Measurements from ENCODE around the gene PBX1.

The PBX1 gene

DNA sequence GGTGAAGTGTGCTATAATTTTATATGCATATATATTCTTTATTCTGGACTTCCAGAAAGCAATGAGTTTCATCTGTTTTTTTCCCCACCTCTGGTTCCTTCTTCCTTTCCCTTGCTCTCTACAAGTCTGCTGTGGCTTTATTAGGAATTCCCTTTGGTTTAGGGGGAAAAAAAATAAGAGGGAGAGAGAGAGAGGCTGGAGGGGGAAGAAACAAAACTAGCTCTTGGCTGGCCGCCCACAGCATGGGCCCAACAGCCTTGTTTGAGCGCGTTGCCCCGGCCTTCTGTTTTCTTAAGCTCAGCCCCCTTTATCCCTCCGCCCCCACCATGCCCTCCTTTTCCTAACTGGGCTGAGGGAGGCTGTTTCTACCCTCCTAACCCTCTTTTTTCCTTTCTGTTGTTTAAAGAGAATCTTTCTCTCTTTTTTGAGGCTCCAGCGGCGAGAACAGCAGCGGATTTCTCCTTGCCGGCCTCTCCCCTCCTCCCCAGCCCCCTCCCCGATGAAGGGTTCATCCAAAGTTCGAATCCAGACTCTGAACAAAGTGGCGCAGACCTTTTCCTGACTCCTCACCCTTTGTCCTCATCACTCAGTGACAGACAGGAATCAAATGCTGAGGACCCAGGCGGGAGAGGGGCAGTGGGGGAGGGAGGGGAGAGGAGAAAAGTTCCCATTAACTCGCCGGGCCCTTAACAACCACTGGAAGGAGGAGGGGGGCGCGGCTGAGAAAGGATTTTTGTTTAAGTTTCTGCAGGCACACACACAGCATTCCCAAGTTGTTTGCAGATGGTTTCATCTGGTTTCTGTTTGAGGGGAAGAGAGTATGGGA, 29.7 kb downstream of the PBX1 start (continued):
- TF ChIP-seq, protein P1, sequence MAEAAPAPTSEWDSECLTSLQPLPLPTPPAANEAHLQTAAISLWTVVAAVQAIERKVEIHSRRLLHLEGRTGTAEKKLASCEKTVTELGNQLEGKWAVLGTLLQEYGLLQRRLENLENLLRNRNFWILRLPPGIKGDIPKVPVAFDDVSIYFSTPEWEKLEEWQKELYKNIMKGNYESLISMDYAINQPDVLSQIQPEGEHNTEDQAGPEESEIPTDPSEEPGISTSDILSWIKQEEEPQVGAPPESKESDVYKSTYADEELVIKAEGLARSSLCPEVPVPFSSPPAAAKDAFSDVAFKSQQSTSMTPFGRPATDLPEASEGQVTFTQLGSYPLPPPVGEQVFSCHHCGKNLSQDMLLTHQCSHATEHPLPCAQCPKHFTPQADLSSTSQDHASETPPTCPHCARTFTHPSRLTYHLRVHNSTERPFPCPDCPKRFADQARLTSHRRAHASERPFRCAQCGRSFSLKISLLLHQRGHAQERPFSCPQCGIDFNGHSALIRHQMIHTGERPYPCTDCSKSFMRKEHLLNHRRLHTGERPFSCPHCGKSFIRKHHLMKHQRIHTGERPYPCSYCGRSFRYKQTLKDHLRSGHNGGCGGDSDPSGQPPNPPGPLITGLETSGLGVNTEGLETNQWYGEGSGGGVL (tag by site-specific recombination; IDR thresholded peaks at IDR 0.05), result peak; percentile 96
- TF ChIP-seq ZNF792 (tag by site-specific recombination; IDR thresholded peaks at IDR 0.05), result no peak
- no peak for TF ChIP-seq ZNF658 (tag by site-specific recombination; IDR thresholded peaks at IDR 0.05)
- TF ChIP-seq RBAK (tag by site-specific recombination; IDR thresholded peaks at IDR 0.05), result no peak
- TF ChIP-seq ZNF223 (tag by site-specific recombination; IDR thresholded peaks at IDR 0.05), result no peak
- no peak for TF ChIP-seq ZNF548 (tag by site-specific recombination; IDR thresholded peaks at IDR 0.05)
- TF ChIP-seq ZNF202 (tag by site-specific recombination; IDR thresholded peaks at IDR 0.05; ENCODE audit: borderline replicate concordance), result no peak
- no peak for TF ChIP-seq ZNF157 (tag by site-specific recombination; IDR thresholded peaks at IDR 0.05)
- no peak for TF ChIP-seq ZNF292 (tag by site-specific recombination; IDR thresholded peaks at IDR 0.05; ENCODE audit: borderline replicate concordance, low read depth)
- no peak for TF ChIP-seq ZNF19 (tag by site-specific recombination; IDR thresholded peaks at IDR 0.05; ENCODE audit: low read depth)
- TF ChIP-seq IKZF3 (tag by site-specific recombination; IDR thresholded peaks at IDR 0.05), result no peak
- peak; percentile 79 for TF ChIP-seq ZNF596 (tag by site-specific recombination; IDR thresholded peaks at IDR 0.05)
- no peak for TF ChIP-seq ZNF324 (tag by site-specific recombination; IDR thresholded peaks at IDR 0.05)
- TF ChIP-seq, protein P2, sequence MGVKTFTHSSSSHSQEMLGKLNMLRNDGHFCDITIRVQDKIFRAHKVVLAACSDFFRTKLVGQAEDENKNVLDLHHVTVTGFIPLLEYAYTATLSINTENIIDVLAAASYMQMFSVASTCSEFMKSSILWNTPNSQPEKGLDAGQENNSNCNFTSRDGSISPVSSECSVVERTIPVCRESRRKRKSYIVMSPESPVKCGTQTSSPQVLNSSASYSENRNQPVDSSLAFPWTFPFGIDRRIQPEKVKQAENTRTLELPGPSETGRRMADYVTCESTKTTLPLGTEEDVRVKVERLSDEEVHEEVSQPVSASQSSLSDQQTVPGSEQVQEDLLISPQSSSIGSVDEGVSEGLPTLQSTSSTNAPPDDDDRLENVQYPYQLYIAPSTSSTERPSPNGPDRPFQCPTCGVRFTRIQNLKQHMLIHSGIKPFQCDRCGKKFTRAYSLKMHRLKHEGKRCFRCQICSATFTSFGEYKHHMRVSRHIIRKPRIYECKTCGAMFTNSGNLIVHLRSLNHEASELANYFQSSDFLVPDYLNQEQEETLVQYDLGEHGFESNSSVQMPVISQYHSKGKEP (tag by site-specific recombination; IDR thresholded peaks at IDR 0.05), result no peak
- TF ChIP-seq ZNF558 (tag by site-specific recombination; IDR thresholded peaks at IDR 0.05), result no peak
- no peak for TF ChIP-seq ZNF248 (tag by site-specific recombination; IDR thresholded peaks at IDR 0.05)
- no peak for TF ChIP-seq ZNF785 (tag by site-specific recombination; IDR thresholded peaks at IDR 0.05)
- TF ChIP-seq GLI4 (tag by site-specific recombination; IDR thresholded peaks at IDR 0.05), result no peak
- TF ChIP-seq, protein P3, sequence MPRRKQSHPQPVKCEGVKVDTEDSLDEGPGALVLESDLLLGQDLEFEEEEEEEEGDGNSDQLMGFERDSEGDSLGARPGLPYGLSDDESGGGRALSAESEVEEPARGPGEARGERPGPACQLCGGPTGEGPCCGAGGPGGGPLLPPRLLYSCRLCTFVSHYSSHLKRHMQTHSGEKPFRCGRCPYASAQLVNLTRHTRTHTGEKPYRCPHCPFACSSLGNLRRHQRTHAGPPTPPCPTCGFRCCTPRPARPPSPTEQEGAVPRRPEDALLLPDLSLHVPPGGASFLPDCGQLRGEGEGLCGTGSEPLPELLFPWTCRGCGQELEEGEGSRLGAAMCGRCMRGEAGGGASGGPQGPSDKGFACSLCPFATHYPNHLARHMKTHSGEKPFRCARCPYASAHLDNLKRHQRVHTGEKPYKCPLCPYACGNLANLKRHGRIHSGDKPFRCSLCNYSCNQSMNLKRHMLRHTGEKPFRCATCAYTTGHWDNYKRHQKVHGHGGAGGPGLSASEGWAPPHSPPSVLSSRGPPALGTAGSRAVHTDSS (tag by site-specific recombination; IDR thresholded peaks at IDR 0.05), result no peak
- TF ChIP-seq ZNF274 (IDR thresholded peaks at IDR 0.05; ENCODE audit: low read length), result no peak
- no peak for TF ChIP-seq ZNF274 (tag by site-specific recombination; IDR thresholded peaks at IDR 0.05; ENCODE audit: borderline replicate concordance)
- TF ChIP-seq ZNF701 (tag by site-specific recombination; IDR thresholded peaks at IDR 0.05), result no peak
- TF ChIP-seq MYNN (tag by site-specific recombination; IDR thresholded peaks at IDR 0.05; ENCODE audit: borderline replicate concordance), result no peak
- TF ChIP-seq KLF16 (tag by site-specific recombination; IDR thresholded peaks at IDR 0.05), result peak; percentile 62; the same call in 1 of the 2 replicates
- TF ChIP-seq, protein P4, sequence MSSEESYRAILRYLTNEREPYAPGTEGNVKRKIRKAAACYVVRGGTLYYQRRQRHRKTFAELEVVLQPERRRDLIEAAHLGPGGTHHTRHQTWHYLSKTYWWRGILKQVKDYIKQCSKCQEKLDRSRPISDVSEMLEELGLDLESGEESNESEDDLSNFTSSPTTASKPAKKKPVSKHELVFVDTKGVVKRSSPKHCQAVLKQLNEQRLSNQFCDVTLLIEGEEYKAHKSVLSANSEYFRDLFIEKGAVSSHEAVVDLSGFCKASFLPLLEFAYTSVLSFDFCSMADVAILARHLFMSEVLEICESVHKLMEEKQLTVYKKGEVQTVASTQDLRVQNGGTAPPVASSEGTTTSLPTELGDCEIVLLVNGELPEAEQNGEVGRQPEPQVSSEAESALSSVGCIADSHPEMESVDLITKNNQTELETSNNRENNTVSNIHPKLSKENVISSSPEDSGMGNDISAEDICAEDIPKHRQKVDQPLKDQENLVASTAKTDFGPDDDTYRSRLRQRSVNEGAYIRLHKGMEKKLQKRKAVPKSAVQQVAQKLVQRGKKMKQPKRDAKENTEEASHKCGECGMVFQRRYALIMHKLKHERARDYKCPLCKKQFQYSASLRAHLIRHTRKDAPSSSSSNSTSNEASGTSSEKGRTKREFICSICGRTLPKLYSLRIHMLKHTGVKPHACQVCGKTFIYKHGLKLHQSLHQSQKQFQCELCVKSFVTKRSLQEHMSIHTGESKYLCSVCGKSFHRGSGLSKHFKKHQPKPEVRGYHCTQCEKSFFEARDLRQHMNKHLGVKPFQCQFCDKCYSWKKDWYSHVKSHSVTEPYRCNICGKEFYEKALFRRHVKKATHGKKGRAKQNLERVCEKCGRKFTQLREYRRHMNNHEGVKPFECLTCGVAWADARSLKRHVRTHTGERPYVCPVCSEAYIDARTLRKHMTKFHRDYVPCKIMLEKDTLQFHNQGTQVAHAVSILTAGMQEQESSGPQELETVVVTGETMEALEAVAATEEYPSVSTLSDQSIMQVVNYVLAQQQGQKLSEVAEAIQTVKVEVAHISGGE (tag by site-specific recombination; conservative IDR thresholded peaks at IDR 0.05; ENCODE audit: low read depth), result no peak
- TF ChIP-seq ZNF266 (tag by site-specific recombination; IDR thresholded peaks at IDR 0.05; ENCODE audit: low read depth), result no peak
- TF ChIP-seq, protein P5, sequence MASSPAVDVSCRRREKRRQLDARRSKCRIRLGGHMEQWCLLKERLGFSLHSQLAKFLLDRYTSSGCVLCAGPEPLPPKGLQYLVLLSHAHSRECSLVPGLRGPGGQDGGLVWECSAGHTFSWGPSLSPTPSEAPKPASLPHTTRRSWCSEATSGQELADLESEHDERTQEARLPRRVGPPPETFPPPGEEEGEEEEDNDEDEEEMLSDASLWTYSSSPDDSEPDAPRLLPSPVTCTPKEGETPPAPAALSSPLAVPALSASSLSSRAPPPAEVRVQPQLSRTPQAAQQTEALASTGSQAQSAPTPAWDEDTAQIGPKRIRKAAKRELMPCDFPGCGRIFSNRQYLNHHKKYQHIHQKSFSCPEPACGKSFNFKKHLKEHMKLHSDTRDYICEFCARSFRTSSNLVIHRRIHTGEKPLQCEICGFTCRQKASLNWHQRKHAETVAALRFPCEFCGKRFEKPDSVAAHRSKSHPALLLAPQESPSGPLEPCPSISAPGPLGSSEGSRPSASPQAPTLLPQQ (tag by site-specific recombination; IDR thresholded peaks at IDR 0.05), result peak; percentile 95
- no peak for TF ChIP-seq KLF8 (tag by site-specific recombination; IDR thresholded peaks at IDR 0.05)
